ENCODE results near the gene TSPAN18. TPM values are rescaled to one million over a fixed set of nuclear protein-coding genes. Genes with fewer than 3 reads are reported as not detected.
A peak's percentile ranks its signal among the peaks of the same experiment; 100 is the strongest.

The TSPAN18 gene
- polyA plus RNA-seq, 1 of the 3 experiments (the other 2 are of a cell fraction) = 0.72 TPM

DNA sequence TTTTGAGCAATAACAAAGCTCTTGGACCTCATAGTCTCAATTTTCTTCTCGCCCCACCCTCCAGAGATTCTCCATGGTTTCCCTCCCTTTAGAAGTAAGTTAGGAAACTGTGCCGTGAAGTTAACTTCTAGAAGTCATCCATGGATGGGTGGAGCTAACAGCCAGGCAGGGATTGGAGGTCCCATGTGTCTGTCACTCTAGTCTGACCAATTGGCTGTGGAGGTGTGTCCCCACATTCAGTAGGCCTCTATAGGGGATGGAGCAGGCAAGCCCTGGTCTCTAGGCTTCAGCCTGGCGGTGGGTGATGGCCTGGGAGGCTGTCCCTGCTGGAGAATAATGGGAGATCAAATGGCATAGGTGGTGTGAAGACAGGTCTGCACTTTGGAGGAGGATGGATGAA lies 173.2 kb downstream of the TSPAN18 start:
- ChIA-PET CTCF (interaction anchor here (1.4 to 8.6 kb wide), 6 partner anchors 11 to 343 kb away, joined by 3 to 93 read pairs (median 6); no protein-coding TSS in a partner anchor), POLR2A (no interaction called here)
- Histone ChIP-seq H3K36me3 (replicated peaks in 1 of 2; ENCODE audit: control insufficient read depth in 1 of 2, insufficient read depth in 2 of 2, low read length in 1 of 2) (no peaks in the 10 kb centered on the region), H3K4me2 (no peak overlapping the region), H3K9me3 (no peaks in the 10 kb centered on the region), H3K79me2 (ENCODE audit: insufficient read depth) (no peaks in the 10 kb centered on the region), H3K4me1 (ENCODE audit: control insufficient read depth in 1 of 2, insufficient read depth in 2 of 2, low read depth in 1 of 2, low read length in 1 of 2) (peaks cover 0 to 8% of the 10 kb centered on the region in 2 experiments; a peak in 1 of 4 replicates), H4K20me1 (ENCODE audit: insufficient read depth) (no peaks in the 10 kb centered on the region), H3F3A (replicated peaks; ENCODE audit: insufficient read depth) (no peaks in the 10 kb centered on the region), H3K4me3 (ENCODE audit: low read depth in 2 of 2, low read length in 1 of 2) (no peak overlapping the region), H3K27ac (ENCODE audit: low read depth in 2 of 2, low read length in 1 of 2) (no peak overlapping the region), H3K9ac (no peak overlapping the region), H2AFZ (ENCODE audit: low read depth) (no peak overlapping the region), H3K27me3 (ENCODE audit: insufficient read depth) (no peaks in the 10 kb centered on the region; the same call in none of the 2 replicates), H3K9me2 (no peaks in the 10 kb centered on the region)
- TF ChIP-seq, protein P1, sequence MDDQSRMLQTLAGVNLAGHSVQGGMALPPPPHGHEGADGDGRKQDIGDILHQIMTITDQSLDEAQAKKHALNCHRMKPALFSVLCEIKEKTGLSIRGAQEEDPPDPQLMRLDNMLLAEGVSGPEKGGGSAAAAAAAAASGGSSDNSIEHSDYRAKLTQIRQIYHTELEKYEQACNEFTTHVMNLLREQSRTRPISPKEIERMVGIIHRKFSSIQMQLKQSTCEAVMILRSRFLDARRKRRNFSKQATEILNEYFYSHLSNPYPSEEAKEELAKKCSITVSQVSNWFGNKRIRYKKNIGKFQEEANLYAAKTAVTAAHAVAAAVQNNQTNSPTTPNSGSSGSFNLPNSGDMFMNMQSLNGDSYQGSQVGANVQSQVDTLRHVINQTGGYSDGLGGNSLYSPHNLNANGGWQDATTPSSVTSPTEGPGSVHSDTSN (IDR thresholded peaks at IDR 0.05) = peak; percentile 92
- TF ChIP-seq, protein P2, sequence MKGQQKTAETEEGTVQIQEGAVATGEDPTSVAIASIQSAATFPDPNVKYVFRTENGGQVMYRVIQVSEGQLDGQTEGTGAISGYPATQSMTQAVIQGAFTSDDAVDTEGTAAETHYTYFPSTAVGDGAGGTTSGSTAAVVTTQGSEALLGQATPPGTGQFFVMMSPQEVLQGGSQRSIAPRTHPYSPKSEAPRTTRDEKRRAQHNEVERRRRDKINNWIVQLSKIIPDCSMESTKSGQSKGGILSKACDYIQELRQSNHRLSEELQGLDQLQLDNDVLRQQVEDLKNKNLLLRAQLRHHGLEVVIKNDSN (IDR thresholded peaks at IDR 0.05; ENCODE audit: borderline replicate concordance, low read depth) = no peak
- WGBS (ENCODE audit: low lambda C conversion rate) = 67% methylated on average over 3 of the region's 3 CpGs
- peak; percentile 63 for DNase-seq

DNA sequence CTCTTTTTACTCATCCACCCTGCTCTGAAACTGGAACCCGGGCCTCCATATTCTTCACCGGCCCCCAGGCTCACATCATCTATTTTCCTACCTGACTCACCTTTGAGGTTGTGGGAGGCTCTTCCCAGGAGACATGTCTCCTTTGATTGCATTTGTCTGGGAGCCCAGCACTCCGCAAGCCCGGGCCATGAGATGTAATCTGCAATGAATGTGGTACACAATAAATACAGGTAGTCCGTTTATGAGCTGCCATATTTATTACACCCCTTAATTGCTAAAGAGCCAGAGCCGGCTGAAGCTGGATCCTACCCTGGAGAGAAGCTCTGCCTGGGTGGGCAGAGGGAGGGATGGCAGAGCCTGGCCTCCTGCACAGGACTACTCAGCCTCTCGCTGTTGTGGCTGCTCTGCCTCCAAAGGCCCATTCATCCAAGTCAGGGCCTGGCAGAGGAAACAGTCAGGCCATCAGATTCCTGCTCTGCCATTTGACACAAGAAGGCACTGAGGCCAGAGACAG lies 174.4 kb downstream of the TSPAN18 start:
- CTCF ChIA-PET = interaction anchor here (0.6 to 8.6 kb wide), 8 partner anchors 10 to 345 kb away, joined by 3 to 93 read pairs (median 6); no protein-coding TSS in a partner anchor
- POLR2A ChIA-PET = interaction anchor here (0.6 to 0.7 kb wide), 2 partner anchors 27 to 225 kb away, joined by 3 read pairs; no protein-coding TSS in a partner anchor

More for the DNA sequence above, 174.4 kb downstream of the TSPAN18 start:
- Histone ChIP-seq H3K9me2 (no peaks in the 10 kb centered on the region), H3F3A (replicated peaks; ENCODE audit: insufficient read depth) (no peaks in the 10 kb centered on the region), H4K20me1 (ENCODE audit: insufficient read depth) (no peaks in the 10 kb centered on the region), H3K27me3 (ENCODE audit: insufficient read depth) (no peaks in the 10 kb centered on the region; the same call in 1 of the 2 replicates), H3K9ac (no peak overlapping the region), H3K27ac (ENCODE audit: low read depth in 2 of 2, low read length in 1 of 2) (no peak overlapping the region), H3K36me3 (replicated peaks in 1 of 2; ENCODE audit: control insufficient read depth in 1 of 2, insufficient read depth in 2 of 2, low read length in 1 of 2) (no peaks in the 10 kb centered on the region), H3K4me2 (no peak overlapping the region), H2AFZ (ENCODE audit: low read depth) (no peak overlapping the region), H3K79me2 (ENCODE audit: insufficient read depth) (no peaks in the 10 kb centered on the region), H3K9me3 (no peaks in the 10 kb centered on the region), H3K4me1 (ENCODE audit: control insufficient read depth in 1 of 2, insufficient read depth in 2 of 2, low read depth in 1 of 2, low read length in 1 of 2) (peaks cover 0 to 8% of the 10 kb centered on the region in 2 experiments; a peak in 1 of 4 replicates), H3K4me3 (ENCODE audit: low read depth in 2 of 2, low read length in 1 of 2) (no peak overlapping the region)
- TF ChIP-seq SMC3 (IDR thresholded peaks at IDR 0.05; ENCODE audit: low read depth, low read length) = no peak
- no peak for TF ChIP-seq POLR2AphosphoS5 (IDR thresholded peaks at IDR 0.05; ENCODE audit: low read depth, low read length)
- no peak for TF ChIP-seq MXI1 (IDR thresholded peaks at IDR 0.05; ENCODE audit: low read depth, low read length)
- TF ChIP-seq TCF12 (IDR thresholded peaks at IDR 0.05) = no peak
- TF ChIP-seq FOXM1 (IDR thresholded peaks at IDR 0.05; ENCODE audit: low read depth) = no peak
- TF ChIP-seq, protein P3, sequence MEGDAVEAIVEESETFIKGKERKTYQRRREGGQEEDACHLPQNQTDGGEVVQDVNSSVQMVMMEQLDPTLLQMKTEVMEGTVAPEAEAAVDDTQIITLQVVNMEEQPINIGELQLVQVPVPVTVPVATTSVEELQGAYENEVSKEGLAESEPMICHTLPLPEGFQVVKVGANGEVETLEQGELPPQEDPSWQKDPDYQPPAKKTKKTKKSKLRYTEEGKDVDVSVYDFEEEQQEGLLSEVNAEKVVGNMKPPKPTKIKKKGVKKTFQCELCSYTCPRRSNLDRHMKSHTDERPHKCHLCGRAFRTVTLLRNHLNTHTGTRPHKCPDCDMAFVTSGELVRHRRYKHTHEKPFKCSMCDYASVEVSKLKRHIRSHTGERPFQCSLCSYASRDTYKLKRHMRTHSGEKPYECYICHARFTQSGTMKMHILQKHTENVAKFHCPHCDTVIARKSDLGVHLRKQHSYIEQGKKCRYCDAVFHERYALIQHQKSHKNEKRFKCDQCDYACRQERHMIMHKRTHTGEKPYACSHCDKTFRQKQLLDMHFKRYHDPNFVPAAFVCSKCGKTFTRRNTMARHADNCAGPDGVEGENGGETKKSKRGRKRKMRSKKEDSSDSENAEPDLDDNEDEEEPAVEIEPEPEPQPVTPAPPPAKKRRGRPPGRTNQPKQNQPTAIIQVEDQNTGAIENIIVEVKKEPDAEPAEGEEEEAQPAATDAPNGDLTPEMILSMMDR (IDR thresholded peaks at IDR 0.05) = no peak
- TF ChIP-seq, protein P4, sequence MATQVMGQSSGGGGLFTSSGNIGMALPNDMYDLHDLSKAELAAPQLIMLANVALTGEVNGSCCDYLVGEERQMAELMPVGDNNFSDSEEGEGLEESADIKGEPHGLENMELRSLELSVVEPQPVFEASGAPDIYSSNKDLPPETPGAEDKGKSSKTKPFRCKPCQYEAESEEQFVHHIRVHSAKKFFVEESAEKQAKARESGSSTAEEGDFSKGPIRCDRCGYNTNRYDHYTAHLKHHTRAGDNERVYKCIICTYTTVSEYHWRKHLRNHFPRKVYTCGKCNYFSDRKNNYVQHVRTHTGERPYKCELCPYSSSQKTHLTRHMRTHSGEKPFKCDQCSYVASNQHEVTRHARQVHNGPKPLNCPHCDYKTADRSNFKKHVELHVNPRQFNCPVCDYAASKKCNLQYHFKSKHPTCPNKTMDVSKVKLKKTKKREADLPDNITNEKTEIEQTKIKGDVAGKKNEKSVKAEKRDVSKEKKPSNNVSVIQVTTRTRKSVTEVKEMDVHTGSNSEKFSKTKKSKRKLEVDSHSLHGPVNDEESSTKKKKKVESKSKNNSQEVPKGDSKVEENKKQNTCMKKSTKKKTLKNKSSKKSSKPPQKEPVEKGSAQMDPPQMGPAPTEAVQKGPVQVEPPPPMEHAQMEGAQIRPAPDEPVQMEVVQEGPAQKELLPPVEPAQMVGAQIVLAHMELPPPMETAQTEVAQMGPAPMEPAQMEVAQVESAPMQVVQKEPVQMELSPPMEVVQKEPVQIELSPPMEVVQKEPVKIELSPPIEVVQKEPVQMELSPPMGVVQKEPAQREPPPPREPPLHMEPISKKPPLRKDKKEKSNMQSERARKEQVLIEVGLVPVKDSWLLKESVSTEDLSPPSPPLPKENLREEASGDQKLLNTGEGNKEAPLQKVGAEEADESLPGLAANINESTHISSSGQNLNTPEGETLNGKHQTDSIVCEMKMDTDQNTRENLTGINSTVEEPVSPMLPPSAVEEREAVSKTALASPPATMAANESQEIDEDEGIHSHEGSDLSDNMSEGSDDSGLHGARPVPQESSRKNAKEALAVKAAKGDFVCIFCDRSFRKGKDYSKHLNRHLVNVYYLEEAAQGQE (IDR thresholded peaks at IDR 0.05; ENCODE audit: low read depth, low read length) = no peak
- TF ChIP-seq RCOR1 (IDR thresholded peaks at IDR 0.05; ENCODE audit: low read length) = no peak
- no peak for TF ChIP-seq NRF1 (IDR thresholded peaks at IDR 0.05; ENCODE audit: low read depth, low read length)
- DNase-seq = no peak
- WGBS (ENCODE audit: low lambda C conversion rate) = 76% methylated on average over 6 of the region's 7 CpGs
